ENCODE results near the gene GPR45.

GRCh38 chr2:105242286-105242993 lies 897 bp downstream of the GPR45 start:
- TF ChIP-seq ZNF256 (CRISPR knock-in tag; conservative IDR thresholded peaks at IDR 0.05) (no peak), ZNF24 (IDR thresholded peaks at IDR 0.05) (no peak), CHCHD3 (CRISPR knock-in tag; IDR thresholded peaks at IDR 0.05) (no peak), ATF3 (CRISPR knock-in tag; IDR thresholded peaks at IDR 0.05) (no peak), TAF1 (CRISPR knock-in tag; IDR thresholded peaks at IDR 0.05) (no peak), HOXA7 (CRISPR knock-in tag; IDR thresholded peaks at IDR 0.05) (no peak)
